Measurements from ENCODE around the gene SMAD3.

SMAD3 gene

DNA sequence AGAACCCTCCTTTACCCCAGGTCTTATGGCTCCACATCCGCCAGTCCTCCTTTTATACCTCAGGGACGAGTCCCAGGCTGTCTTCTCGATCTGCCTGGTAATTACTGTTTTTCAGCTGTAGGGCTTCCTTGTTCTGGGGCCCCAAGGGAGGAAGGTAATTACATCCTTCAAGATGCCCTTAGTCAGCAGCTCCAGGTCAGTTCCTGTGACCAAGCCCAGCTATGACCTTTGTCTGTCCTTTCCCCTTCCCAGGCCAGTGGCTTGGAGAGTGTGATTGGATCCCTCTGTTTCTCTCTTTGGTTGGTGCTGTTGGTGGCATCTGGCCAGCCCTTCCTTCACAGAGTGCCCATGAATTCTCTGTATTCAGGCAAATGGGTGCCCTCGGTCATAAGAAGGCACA, 96.5 kb downstream of the SMAD3 start:
- H3K27me3 ChIP-seq (replicated peaks; ENCODE audit: control insufficient read depth, insufficient read depth, low read length): no peaks in the 10 kb centered on the region
- TF ChIP-seq, protein P1, sequence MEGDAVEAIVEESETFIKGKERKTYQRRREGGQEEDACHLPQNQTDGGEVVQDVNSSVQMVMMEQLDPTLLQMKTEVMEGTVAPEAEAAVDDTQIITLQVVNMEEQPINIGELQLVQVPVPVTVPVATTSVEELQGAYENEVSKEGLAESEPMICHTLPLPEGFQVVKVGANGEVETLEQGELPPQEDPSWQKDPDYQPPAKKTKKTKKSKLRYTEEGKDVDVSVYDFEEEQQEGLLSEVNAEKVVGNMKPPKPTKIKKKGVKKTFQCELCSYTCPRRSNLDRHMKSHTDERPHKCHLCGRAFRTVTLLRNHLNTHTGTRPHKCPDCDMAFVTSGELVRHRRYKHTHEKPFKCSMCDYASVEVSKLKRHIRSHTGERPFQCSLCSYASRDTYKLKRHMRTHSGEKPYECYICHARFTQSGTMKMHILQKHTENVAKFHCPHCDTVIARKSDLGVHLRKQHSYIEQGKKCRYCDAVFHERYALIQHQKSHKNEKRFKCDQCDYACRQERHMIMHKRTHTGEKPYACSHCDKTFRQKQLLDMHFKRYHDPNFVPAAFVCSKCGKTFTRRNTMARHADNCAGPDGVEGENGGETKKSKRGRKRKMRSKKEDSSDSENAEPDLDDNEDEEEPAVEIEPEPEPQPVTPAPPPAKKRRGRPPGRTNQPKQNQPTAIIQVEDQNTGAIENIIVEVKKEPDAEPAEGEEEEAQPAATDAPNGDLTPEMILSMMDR (IDR thresholded peaks at IDR 0.05; ENCODE audit: insufficient read depth, low read length, poor library complexity, severe bottlenecking): no peak

DNA sequence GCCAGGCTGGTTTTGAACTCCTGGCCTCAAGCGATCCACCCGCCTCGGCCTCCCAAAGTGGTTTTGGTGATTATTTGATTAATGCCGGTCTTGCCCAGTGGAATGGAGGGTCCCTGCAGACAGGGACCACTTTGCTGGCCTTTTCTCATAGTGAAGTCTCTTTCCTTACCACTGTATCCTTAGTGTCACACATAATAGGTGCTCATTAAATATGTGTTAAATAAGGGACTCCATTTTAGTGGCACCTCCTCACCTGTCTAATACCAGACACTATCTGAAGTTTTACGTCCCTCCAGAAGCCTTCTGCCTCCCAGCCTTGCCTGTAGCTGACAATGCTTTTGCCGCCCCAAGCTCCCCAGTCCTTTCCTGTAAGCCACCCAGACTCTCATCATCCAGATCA, 97.8 kb downstream of the SMAD3 start:
- DNase-seq (ENCODE audit: extremely low read depth, insufficient read length): no peak
- H3K4me3 ChIP-seq (replicated peaks; ENCODE audit: low read depth, low read length): no peak overlapping the region
- peaks cover 19% of the 10 kb centered on the region for H3K36me3 ChIP-seq (ENCODE audit: control insufficient read depth, insufficient read depth, low read length)
- TF ChIP-seq, protein P1 (IDR thresholded peaks at IDR 0.05; ENCODE audit: insufficient read depth, low read length, poor library complexity, severe bottlenecking): no peak
- no peaks in the 10 kb centered on the region for H3K27me3 ChIP-seq (replicated peaks; ENCODE audit: control insufficient read depth, insufficient read depth, low read length)

More for the DNA sequence above, 96.5 kb downstream of the SMAD3 start:
- Histone ChIP-seq H3K4me3 (replicated peaks; ENCODE audit: low read depth, low read length) (no peak overlapping the region), H3K36me3 (ENCODE audit: control insufficient read depth, insufficient read depth, low read length) (peaks cover 12% of the 10 kb centered on the region)
- no peak for DNase-seq (ENCODE audit: extremely low read depth, insufficient read length)

DNA sequence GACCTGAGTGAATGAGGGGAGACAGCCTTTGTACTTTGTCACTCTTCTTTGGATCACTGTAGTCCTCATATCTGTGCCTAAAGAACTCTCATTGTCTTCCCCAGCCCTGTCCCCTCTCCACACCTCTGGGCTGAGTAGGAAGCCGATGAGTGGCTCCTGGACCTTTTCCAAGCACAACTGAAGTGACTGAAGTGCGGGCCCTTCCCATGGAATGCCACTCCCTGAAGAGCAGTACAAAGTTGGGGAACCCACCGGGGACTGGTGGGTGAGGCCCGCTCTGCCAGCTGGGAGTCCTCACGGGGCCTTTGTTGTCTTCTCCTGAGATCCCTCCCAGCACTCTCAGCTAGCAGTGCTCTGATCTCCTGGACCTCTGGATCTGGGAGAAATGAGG, 99.0 kb downstream of the SMAD3 start:
- no peaks in the 10 kb centered on the region for H3K27me3 ChIP-seq (replicated peaks; ENCODE audit: control insufficient read depth, insufficient read depth, low read length)

DNA sequence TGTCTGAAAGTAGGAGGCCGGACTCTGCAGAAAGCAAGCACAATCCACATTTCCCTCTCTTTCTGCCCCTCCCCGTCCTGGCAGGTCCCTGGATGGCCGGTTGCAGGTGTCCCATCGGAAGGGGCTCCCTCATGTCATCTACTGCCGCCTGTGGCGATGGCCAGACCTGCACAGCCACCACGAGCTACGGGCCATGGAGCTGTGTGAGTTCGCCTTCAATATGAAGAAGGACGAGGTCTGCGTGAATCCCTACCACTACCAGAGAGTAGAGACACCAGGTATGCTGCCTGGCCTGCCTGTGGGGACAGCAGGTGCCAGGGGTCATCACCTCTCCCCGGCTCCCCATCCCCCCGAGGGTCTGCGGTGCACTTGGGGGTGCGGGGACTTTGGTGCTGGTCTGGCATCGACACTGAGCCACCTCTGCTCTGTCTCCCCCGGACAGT, 99.4 kb downstream of the SMAD3 start:
- no peak for DNase-seq (ENCODE audit: extremely low read depth, insufficient read length)
- TF ChIP-seq, protein P1 (IDR thresholded peaks at IDR 0.05; ENCODE audit: insufficient read depth, low read length, poor library complexity, severe bottlenecking): no peak
- H3K36me3 ChIP-seq (ENCODE audit: control insufficient read depth, insufficient read depth, low read length): peaks cover 22% of the 10 kb centered on the region
- H3K4me3 ChIP-seq (replicated peaks; ENCODE audit: low read depth, low read length): no peak overlapping the region
- no peaks in the 10 kb centered on the region for H3K27me3 ChIP-seq (replicated peaks; ENCODE audit: control insufficient read depth, insufficient read depth, low read length)

More for the DNA sequence above, 99.0 kb downstream of the SMAD3 start:
- peaks cover 22% of the 10 kb centered on the region for H3K36me3 ChIP-seq (ENCODE audit: control insufficient read depth, insufficient read depth, low read length)
- TF ChIP-seq, protein P1 (IDR thresholded peaks at IDR 0.05; ENCODE audit: insufficient read depth, low read length, poor library complexity, severe bottlenecking): no peak
- no peak overlapping the region for H3K4me3 ChIP-seq (replicated peaks; ENCODE audit: low read depth, low read length)
- DNase-seq (ENCODE audit: extremely low read depth, insufficient read length): no peak

DNA sequence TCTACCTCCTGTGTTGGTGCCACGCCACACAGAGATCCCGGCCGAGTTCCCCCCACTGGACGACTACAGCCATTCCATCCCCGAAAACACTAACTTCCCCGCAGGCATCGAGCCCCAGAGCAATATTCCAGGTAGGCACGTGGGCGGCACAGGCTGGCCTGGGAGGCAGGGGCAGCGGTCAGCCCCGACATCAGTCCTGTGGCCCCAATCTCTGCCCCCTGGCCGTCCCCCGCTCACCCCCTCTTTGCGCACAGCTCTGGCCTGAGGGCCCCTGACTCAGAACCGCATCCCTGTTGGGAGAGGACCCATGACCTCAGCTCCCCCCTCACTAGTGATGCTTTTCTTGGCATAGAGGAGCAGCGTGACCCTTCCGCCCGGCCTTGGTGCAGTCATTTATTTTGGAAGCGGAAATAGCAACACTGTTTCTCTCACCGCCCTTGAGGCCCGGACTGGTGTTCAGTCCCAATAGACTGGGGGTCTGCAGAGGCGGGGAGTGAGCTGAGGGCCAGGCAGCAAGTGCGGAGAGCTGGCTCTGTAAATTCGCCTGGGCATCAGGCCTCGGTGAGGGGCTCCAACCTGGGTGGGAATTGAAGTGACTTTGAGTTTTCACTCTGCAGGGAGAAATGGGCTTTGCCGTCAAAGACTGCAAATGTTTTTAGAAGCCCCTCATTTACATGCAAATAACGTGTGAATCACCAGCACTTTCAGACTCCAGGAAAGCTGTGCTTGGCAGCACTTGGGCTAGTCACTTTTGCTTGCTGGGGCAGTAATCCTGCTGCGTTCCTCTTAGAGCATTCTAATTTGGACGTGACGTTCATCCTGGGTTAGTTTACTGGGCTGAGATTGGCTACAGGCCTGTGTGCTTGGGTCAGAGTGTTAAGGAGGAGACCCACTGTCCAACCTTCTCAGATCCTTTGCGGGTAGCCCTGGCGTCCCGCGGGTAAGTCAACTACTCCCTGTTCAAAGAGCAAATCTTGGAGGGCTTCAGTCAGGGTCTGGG, 100.2 kb downstream of the SMAD3 start:
- TF ChIP-seq, protein P1 (IDR thresholded peaks at IDR 0.05; ENCODE audit: insufficient read depth, low read length, poor library complexity, severe bottlenecking): no peak
- Histone ChIP-seq H3K4me3 (replicated peaks; ENCODE audit: low read depth, low read length) (no peak overlapping the region), H3K36me3 (ENCODE audit: control insufficient read depth, insufficient read depth, low read length) (peaks cover 22% of the 10 kb centered on the region), H3K27me3 (replicated peaks; ENCODE audit: control insufficient read depth, insufficient read depth, low read length) (no peaks in the 10 kb centered on the region)
- no peak for DNase-seq (ENCODE audit: extremely low read depth, insufficient read length)

Data from GM06990 (cell line).